GM18508 (cell line): ENCODE data around the gene TRMT112.
"Not testable (repeated sequence)": the region's sequence is repeated elsewhere in the genome, so short reads cannot be mapped to it uniquely, and the experiment has no call there.

ENCODE experiments used
- ATAC-seq: cut with Tn5 transposase; IDR thresholded peaks from one replicate; pipeline ENCODE4 v1.9.1; 2021; ENCODE audit warnings: moderate number of reproducible peaks; ENCODE audit not compliant: insufficient read depth, unreplicated experiment

TRMT112 gene

DNA sequence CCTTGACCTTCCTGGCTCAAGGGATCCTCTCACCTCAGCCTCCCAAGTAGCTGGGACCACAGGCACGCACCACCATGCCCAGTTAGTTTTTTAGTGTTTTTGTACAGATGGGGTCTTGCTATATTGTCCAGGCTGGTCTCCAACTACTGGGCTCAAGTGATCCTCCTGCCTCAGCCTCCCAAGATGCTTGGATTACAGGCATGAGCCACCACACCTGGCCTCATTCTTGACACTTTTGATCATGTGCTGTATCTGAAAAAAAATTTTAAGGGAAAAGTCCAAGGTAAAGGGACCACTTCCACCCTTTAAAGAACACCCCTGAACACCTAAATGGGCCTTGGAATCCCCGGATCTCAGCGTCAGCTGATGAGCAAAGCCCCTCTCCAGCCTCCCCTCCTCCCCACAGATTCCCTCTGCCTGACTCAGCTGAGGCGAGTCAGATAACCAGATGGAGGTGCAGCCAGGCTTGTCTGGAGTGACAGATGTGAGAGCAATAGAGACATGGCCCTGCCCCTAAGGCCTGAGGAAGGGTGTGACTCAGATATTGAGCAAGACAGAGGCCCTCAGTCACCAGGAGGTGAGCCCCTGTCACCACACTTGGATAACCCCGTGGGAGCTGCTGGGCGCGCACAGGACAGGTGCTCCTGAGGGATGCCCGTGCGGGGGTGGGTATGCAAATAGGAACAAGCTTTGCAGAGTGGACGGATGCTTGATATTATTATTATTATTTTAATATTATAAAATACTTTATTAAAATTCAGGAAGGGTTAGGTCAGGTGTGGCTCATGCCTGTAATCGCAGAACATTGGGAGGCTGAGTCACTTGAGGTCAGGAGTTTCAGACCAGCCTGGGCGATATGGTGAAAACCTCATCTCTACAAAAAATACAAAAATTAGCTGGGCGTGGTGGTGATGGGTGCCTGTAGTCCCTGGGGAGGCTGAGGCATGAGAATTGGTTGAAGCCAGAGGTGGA is 17.7 kb upstream of the TRMT112 start:
- ATAC-seq: peak; percentile 72

DNA sequence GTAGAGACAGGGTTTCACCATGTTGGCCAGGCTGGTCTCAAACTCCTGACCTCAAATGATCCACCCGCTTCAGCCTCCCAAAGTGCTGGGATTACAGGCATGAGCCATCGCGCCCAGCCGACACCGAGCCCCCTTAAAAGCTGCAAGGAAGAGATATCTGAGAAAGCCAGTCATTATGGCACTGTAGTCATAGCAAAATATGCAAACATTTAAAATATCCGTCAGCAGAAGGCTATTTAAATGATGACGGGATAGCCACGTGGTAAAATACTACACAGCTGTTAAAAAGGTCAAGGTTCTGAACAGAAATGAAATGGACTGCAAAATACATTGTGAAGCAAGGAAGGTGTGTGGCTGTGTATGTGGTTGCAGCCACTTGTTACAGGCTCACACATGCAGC is 16.2 kb upstream of the TRMT112 start:
- no peak for ATAC-seq

DNA sequence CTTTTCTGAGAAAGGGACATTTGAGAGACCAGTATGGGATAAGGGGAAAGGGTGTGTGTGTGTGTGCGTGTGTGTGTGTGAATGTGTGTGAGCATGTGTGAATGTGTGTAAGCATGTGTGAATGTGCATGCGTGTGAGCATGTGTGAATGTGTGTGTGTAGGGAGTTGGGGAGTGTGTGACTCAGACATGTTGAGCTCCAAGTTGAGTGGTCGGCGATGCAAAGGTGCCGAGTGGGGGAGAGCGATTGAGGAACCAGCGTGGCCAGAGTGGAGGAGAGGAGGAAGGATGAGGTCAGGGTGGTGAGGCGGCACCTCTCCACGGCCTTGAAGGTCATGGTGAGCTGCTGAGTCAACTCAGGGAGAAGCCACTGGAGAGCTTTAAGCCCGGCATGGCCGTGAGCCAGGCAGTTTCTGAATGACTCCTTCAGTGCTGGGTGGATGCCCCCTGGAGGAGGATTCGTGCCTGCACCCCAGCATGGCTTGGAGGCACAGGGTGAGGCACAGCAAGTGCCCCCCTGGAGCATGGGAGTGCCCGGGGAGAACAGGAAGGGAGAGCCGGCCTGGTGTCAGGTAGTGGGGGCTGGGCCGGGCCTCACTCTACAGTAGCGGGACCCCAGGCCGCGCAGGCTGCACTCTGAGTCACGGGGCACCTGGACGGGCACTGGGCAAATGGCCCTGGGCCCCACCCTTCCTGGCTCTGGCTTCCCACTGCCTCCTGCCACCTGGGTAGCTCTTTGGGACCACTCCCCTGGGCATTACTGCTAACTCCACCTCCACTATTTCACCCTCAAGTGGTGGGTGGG is 14.4 kb upstream of the TRMT112 start:
- ATAC-seq: no peak

DNA sequence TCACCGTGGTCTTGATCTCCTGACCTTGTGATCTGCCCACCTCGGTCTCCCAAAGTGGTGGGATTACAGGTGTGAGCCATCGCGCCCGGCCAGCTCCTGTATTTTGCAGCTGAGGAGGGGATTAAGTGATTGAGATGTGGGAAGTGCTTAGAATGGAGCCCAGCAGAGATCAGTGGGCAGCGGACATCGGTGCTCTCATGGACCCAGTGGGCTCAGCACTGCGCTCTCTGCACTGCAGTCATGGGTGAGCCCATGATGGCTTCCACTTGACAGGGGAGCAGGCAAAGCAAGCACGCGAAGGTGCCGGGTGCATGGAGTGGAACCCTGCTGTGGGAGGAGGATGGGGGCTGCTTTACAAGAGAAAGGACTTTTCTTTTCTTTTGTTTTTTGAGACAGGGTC is 13.5 kb upstream of the TRMT112 start:
- ATAC-seq: no peak

DNA sequence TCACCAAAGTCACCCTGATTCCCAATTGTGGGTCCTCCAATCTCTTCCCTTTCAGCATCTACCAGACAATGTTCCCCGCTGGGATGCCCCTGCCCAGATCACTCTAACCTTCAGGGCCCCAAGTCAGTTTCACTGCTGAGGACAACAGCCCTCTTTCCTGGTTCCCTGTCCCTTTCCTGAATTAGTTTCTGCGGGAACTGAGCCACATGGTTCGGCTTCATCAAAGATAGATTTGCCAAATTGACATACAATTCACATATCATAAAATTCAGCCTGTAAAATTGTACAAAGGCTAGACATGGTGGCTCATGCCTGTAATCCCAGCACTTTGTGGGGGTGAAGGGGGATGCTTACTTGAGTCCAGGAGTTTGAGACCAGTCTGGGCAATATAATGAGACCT is 10.6 kb upstream of the TRMT112 start:
- no peak for ATAC-seq

DNA sequence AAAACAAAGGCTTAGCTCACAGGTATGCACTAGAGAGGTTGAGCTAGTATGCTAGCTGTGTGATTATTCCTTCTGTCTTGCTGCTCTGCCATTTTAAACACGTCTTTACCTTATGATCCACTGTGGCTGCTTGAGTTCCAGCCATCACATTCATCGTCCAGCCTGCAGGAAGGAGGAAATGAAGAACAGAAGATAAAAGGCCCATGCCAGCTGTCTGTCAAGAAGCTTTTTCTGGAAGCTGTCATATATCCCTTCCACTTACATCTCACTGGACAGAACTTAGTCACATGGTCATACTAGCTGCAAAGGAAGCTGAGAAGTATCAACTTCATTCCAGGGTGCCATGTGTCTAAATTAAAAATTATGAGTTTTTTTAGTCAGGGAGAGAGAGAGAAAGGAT is 10.0 kb upstream of the TRMT112 start:
- ATAC-seq: no peak

DNA sequence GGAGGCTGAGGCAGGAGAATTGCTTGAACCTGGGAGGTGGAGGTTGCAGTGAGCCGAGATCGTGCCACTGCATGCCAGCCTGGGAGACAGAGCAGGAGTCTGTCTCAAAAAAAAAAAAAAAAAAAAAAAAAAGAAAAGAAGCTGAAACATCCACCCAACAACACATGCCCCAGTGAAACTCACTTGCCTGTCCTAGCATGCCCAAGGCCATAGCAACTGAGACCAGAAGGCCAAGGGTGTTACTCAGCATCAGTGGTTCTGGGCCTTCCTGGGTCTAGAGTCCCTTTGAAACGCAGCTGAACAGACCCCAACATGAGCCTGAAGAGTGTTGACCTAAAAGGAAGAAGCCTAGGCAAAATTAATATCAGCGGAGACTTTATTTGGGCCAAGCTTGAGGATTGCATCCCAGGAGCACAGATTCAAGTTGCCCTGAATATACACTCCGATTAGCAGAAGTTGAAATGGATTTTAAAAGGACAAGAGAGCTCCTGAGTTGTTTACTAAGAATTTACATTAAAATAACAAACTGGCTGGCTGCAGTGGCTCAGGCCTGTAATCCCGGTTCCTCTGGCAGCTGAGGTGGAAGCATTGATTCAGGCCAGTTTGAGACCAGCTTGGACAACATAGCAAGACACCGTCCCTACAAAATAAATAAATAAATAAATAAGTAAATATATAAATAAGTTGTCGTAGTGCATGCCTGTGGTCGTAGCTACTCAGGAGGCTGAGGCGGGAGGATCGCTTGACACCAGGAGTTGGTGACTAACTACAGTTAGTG is 7.5 kb upstream of the TRMT112 start:
- ATAC-seq: no peak

DNA sequence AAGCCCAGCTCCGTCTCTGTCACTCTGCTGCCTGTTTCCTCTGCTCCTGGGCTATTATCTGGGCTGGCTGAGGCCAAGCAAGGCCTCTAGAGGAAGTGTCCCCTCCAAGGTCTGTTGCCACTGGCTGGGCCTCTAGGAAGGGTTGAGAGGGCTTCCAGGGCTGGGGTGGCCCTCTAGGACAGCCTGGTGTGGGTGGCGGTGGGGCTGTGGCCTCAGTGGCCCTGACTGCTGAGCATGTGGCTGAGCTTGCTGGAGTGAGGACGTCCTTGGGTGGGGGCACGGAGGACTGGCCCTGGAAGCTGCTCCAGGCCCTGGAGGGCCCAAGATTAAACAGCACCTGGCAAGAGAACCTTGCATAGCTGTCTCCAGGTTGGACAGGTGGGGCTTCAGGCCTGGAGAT is 6.6 kb upstream of the TRMT112 start:
- not testable (repeated sequence) for ATAC-seq

DNA sequence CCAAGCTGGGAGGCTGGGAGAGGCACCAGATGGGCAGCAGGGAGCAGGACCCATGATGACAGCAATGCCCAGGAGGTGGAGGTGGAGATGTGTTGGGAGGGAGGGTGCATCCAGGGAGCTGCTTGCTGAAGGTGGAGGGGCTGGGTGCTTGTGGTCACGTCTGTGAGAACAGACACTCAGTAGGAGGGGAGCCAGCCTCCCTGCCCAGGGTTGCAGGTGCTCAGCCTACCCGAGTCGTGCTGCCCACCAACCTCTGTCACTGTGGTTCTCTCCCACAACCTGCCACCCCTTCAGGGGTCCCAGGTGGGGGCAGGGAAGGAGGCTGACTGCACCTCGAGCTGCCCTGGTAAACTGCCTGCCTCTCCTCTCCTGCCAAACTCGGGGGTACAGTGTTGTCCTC is 6.0 kb upstream of the TRMT112 start:
- ATAC-seq: no peak

DNA sequence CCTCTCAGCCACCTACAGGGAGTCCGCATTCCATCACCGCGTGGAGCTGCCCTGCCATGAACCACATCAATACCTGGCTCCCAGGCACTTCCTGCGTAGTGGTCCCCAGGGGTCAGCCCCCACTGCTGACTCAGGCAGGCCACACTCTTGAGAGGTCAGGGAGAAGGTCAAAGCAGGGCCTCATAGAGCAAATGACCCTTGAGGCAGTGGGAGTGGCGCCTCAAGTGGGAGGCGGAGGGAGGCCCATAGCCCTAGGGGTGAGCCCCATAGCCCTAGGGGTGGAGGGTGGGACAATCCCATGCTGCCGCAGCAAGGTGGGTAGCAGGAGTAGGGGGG is 5.5 kb upstream of the TRMT112 start:
- no peak for ATAC-seq

DNA sequence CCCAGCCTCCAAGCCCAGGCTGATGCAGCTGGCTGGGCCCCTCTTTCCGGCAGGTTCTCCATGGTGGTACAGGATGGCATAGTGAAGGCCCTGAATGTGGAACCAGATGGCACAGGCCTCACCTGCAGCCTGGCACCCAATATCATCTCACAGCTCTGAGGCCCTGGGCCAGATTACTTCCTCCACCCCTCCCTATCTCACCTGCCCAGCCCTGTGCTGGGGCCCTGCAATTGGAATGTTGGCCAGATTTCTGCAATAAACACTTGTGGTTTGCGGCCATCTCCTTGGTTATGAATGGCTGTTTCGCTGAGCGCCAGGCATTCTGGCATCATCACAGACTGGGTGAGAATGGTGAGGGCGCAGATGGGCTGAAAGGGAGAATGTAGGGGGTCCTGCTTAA is 4.2 kb upstream of the TRMT112 start:
- no peak for ATAC-seq

DNA sequence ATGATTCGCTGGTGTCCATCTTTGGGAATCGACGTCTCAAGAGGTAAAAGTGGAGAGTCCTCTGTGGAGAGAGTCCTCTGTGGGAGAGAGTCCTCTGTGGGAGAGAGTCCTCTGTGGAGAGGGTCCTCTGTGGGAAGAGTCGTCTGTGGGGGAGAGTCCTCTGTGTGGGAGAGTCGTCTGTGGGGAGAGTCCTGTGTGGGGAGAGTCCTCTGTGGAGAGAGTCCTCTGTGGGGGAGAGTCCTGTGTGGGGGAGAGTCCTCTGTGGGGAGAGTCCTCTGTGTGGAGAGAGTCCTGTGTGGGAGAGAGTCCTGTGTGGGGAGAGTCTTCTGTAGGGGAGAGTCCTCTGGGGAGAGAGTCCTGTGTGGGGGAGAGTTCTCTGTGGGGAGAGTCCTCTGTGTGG is 3.7 kb upstream of the TRMT112 start:
- no peak for ATAC-seq

DNA sequence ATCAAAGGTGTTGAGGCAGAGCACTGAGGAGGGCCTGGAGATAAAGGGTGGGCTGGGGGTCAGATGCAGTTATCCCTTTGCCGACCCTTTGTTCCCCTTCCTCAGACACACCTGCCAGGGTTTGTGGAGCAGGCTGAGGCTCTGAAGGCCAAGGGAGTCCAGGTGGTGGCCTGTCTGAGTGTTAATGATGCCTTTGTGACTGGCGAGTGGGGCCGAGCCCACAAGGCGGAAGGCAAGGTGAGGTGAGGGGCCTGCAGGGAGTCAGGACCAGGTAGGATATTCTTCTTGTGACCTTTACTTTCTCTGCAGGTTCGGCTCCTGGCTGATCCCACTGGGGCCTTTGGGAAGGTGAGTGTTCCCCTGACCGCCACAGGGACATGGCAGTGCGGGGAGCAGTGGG is 3.2 kb upstream of the TRMT112 start:
- no peak for ATAC-seq

DNA sequence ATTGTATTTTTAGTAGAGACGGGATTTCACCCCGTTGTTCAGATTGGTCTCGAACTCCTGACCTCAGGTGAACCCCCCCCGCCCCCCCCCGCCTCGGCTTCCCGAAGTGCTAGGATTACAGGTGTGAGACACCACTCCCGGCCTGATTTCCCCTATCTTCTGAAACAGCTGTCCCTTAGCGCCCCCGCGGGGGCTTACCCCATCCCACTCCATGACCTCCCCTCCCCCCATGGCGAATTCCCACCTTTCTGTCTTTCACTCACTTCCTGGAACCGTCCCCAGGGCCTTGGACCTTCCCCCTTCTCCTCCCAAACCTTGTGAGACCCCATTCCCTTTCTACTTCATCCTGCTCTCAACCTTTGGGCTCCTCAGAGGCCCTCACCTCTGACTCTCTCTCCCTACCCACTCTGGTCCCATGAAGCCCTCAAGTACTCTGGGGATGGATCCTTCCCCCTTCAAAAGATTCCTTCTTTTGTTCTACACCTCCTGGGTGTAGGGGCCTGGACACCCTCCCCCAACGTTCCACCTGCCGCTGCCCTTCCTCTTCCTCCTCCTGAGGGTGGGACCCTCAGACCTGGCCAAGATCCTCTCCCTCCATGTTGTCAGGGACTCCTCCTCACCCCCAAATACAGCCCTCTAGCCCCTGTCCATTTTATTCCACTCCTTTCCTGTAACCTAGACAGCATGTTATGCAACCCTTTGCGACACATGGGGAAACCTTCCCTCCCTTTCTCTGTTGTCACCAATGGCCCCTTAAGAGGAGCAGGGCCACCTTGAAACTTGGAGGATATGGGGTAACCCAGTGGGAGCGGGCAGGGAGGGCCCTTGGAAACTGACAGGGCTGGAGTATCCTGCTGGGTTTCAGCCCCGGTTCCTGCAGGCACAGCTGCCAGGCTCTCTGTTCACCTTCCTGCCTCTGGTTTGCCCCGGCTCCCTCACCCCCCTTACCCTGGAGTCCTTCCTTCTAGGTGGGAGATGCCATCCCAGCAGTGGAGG is 1.7 kb upstream of the TRMT112 start:
- no peak for ATAC-seq

DNA sequence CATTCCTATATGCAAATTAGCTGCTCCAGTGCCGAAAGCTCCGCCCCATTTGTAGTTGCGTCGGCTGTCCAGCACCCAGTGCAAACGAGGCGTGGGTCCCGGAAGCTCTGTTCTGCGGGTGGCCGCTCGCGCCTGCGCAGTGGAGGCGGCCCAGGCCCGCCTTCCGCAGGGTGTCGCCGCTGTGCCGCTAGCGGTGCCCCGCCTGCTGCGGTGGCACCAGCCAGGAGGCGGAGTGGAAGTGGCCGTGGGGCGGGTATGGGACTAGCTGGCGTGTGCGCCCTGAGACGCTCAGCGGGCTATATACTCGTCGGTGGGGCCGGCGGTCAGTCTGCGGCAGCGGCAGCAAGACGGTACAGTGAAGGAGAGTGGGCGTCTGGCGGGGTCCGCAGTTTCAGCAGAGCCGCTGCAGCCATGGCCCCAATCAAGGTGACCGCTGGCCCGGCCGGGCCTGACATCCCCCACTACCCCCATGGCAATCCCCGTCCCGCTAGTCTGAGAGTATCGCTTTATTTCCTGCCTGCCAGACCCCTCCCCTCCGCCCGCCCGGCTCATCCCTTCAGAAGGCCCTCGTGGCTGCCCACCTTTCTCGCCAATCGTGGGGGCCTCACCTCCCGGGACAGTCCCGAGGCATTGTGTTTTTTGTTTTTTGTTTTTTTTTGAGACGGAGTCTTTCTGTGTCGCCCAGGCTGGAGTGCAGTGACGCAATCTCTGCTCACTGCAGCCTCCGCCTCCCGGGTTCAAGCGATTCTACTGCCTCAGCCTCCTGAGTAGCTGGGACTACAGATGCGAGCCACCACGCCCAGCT is 804 bp upstream of the TRMT112 start, which contains the start of gene PRDX5:
Gene PRDX5 (plus strand): TSS at position 161 of the 805 bp plus-strand sequence. CDS start 95 bp downstream, at position 256.
- ATAC-seq: peak; percentile 36

DNA sequence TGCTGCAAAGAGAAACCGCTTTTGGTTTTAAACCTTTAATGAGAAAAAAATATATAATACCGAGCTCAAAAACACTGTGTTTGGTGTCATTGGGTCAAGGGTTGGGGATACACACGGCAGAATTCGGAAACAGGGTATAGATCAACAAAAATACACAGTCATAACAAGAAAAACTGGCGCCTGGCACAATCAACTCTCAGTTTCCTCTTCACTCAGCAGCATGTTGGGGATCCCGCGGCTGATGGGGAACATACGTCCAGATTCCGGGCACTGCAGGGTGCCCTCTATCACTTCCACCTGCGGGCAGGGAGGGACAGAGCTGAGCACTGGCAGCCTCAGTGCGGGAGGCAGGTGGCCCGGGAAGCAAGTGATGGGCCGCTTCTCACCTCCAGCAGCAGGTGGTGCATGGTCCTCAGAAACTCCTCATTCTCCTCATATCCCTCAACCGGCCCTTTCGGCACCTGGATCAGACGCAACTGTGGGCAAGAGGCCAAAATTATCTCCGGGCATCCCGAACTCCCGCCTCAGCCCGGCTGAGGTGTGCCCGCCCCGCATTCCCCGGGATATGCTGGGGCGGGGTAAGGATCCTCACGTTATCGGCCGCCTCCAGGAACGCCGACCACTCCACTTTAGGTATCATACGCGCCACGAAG is 561 bp downstream of the TRMT112 start:
- ATAC-seq: no peak

DNA sequence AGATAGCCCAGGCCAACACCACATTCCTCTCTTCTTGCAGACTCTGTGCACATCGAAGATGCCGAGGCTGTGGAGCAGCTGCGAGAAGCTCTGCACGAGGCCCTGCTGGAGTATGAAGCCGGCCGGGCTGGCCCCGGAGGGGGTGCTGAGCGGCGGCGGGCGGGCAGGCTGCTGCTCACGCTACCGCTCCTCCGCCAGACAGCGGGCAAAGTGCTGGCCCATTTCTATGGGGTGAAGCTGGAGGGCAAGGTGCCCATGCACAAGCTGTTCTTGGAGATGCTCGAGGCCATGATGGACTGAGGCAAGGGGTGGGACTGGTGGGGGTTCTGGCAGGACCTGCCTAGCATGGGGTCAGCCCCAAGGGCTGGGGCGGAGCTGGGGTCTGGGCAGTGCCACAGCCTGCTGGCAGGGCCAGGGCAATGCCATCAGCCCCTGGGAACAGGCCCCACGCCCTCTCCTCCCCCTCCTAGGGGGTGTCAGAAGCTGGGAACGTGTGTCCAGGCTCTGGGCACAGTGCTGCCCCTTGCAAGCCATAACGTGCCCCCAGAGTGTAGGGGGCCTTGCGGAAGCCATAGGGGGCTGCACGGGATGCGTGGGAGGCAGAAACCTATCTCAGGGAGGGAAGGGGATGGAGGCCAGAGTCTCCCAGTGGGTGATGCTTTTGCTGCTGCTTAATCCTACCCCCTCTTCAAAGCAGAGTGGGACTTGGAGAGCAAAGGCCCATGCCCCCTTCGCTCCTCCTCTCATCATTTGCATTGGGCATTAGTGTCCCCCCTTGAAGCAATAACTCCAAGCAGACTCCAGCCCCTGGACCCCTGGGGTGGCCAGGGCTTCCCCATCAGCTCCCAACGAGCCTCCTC is 1.5 kb downstream of the TRMT112 start:
- not testable (repeated sequence) for ATAC-seq
